ENCODE measurements around the gene LIAS.
A peak's percentile ranks its signal among the peaks of the same experiment; 100 is the strongest.
"Not testable (repeated sequence)": the region's sequence is repeated elsewhere in the genome, so short reads cannot be mapped to it uniquely, and the experiment has no call there.

Gene LIAS

GRCh38 chr4:39497909-39498726 lies 39.3 kb downstream of the LIAS start:
- no peak for DNase-seq (ENCODE audit: low spot score)

GRCh38 chr4:39498727-39499020 lies 39.8 kb downstream of the LIAS start:
- DNase-seq (ENCODE audit: low spot score): no peak

- no peak for DNase-seq (ENCODE audit: low spot score)
These were observed 43.3 kb downstream of the LIAS start for GRCh38 chr4:39502019-39502663.

DNA sequence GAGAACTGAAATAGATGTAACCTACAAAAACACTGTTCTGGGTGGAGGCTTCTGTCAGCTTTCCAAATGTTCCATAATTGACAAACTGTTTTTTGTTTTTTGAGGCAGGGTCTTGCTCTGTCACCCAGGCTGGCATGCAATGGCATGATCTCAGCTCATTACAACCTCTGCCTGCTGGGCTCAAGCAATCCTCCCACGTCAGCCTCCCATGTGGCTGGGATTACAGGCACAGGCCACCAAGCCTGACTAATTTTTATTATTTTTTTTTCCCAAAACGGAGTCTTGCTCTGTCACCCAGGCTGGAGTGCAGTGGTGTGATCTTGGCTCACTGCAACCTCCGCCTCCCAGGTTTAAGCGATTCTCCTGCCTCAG lies 43.8 kb downstream of the LIAS start:
- DNase-seq (ENCODE audit: low spot score): not testable (repeated sequence)

GRCh38 chr4:39504538-39504937 lies 45.7 kb downstream of the LIAS start:
- no peak for DNase-seq (ENCODE audit: low spot score)

GRCh38 chr4:39505581-39505980 lies 46.7 kb downstream of the LIAS start:
- DNase-seq (ENCODE audit: low spot score): no peak

- DNase-seq (ENCODE audit: low spot score): no peak
These were observed 51.6 kb downstream of the LIAS start for GRCh38 chr4:39510348-39510929.

GRCh38 chr4:39514266-39514665 lies 55.4 kb downstream of the LIAS start:
- not testable (repeated sequence) for DNase-seq (ENCODE audit: low spot score)

GRCh38 chr4:39514888-39515401 lies 56.1 kb downstream of the LIAS start:
- no peak for DNase-seq (ENCODE audit: low spot score)

DNA sequence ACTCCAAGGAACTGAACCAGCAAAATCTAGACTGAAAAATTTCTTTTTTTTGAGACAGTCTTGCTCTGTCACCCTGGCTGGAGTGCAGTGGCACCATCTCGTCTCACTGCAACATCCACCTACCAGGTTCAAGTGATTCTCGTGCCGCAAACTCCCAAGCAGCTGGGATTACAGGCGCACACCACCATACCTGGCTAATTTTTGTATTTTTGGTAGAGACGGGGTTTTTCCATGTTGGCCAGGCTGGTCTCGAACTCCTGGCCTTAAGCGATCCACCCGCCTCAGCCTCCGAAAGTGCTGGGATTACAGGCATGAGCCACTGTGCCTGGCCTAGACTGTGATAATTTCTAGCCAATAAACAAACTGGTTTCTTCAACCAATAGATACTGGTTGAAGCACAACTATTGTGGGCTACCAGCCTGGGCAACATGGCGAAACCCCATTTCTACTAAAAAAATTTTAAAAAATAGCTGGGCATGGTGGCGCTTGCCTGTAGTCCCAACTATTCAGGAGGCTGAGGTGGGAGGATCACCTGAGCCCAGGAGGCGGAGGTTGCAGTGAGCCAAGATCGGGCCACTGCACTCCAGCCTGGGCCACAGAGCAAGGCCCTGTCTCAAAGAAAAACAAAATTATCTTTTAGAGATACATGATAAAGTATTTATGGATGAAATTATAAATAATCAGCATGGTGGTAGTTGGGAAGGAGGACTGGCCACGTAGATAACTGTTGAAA lies 57.0 kb downstream of the LIAS start:
- not testable (repeated sequence) for DNase-seq (ENCODE audit: low spot score)

GRCh38 chr4:39516407-39516966 lies 57.6 kb downstream of the LIAS start:
- DNase-seq (ENCODE audit: low spot score): no peak

DNA sequence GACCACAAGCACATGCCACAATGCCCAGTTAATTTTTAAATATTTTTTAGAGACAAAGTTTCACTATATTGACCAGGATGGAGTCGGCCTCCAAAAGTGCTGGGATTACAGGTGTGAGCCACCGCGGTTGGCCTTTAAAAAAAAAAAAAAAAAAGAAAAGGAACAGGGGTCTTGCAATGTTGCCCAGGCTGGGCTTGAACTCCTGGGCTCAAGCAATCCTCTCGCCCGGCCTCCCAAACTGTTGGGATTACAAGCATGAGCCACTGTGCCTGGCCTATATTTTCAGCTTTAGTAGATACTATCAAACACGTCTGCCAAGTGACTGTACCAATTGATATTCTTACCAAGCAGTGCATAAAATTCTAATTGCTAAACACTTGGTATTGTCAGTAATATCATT lies 59.6 kb downstream of the LIAS start:
- DNase-seq (ENCODE audit: low spot score): no peak

DNA sequence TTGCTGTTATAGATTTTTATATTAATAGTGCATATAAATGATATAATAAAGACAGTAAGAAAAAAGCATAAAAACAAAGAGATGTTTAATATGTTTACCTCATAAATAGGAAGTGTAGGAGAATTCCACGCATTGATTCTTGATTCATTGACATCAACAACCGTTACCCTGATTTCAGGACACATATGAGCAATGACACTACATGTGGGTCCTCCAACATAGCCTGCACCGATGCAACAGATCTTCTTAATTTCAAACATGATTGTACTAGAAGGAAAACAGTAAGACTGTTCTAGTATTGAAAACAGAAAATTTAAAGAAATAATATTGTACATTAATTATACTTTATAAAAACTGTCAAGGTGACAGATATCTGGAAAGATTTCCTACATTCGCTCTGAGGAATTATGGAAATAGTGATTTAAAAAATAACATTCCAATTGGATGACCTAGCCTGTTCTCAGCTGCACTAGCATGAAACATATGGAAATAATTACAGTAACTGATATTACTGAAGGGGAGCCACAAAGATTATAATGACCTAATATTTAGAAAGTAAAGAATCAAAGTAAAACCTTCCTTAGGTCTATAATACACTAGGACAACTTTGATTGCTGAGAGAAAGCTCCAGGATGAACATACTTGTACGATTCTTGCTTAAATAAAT lies 62.5 kb downstream of the LIAS start:
- DNase-seq (ENCODE audit: low spot score): no peak

GRCh38 chr4:39522068-39522467 lies 63.2 kb downstream of the LIAS start:
- DNase-seq (ENCODE audit: low spot score): no peak

DNA sequence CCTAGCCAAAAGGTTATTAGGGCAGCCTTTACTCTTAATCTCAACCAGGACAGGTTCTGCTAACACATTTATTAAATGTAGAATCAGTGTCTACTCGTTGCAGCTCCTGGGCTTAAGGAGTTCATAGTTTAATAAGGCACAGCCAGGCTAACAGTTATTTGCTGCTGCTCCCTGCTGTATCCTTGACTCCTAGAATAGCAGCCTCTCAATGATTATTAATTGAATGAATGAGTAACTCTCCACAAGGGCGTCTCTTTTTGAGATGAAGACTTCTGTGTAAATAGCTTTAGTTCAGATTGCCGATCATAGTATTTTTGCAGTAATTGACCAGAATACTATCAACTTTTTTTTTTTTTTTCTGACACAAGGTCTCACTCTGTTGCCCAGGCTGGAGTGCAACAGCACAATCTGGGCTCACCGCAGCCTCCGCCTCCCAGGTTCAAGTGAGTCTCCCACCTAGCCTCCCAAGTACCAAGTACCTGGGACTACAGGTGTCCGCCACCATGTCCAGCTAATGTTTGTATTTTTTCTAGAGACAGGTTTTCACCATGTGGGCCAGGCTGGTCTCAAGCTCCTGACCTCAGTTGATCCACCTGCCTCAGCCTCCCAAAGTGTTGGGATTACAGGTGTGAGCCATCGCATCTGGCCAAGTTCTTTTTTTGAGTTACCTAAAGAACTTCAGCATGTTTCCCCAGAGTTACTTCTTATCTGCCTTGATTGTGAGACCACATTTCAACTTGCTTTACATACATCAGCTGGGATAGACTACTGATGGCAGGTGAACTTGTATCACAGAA lies 65.5 kb downstream of the LIAS start:
- no peak for DNase-seq (ENCODE audit: low spot score)

GRCh38 chr4:39525822-39526690 lies 67.2 kb downstream of the LIAS start:
- no peak for DNase-seq (ENCODE audit: low spot score)

DNA sequence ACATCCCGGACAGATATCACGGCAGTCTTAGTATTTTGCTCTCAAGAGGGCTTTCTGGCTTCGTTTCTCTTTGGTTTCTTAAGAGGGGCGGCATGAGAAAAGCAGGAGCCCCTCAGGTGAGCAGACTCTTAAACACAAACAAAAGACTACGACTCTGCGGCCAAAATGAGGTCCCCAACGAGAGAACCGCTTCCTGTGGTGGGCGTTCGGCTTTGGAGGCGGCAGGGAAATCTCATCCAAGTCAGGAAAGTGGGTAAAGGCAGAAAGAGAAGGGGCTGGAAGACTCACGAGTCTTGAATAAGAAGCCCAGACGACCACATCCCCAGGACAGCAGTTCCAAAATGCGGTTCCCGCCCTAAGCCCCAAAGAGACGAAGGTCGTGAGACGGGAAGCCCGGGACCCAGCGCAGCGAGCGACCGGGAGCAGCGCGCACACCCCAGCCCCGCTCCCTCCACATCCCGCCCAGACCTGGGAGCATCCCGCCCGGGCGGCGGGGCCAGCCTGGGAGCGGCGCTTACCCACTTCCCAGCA lies 68.0 kb downstream of the LIAS start:
- peak; percentile 51 for DNase-seq (ENCODE audit: low spot score)

- DNase-seq (ENCODE audit: low spot score): peak; percentile 96
These were observed 68.6 kb downstream of the LIAS start, which contains the start of gene UGDH for GRCh38 chr4:39527296-39528060. TSS of gene UGDH (minus strand) at chr4:39527439. CDS start at chr4:39521512, 5,927 bp downstream.

DNA sequence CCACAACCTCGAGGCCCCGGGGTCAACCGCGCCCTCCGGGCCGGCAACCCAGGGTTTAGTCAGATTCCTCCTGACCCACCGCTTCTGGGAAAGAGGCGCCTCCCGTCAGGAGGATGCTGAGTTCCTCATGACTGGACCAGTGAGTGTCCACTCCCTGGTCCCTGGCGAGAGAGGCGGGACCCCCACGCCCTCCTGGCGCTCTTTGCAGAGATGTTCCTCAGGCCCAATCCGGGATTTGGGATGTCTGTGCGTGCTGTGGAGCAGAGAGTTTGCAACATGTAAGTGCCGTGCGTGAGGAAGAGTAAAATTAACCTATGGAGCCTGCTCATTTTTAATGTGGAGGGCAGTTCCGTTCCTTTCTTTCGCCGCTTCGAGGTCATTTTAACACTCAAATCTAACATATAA lies 69.2 kb downstream of the LIAS start:
- DNase-seq (ENCODE audit: low spot score): no peak
